Immature natural killer cell (primary cell): Measurements from ENCODE around the gene USP1. TPM values are rescaled to one million over a fixed set of nuclear protein-coding genes. Genes with fewer than 3 reads are reported as not detected.

ENCODE experiments used
- DNase-seq, 3 donors: peaks; one replicate each; pipeline ENCODE4 v3.0.0; 2022; ENCODE audit warnings: mixed read lengths in 1 of 3
- H3K27ac Mint-ChIP-seq, 6 donors: one replicate each; pipeline ENCODE4 v1.8.0; 2020; ENCODE audit warnings: mixed read lengths in 6 of 6, mild to moderate bottlenecking in 5 of 6, inconsistent platforms in 4 of 6, moderate library complexity in 3 of 6
- H3K27me3 Mint-ChIP-seq, 3 donors: one replicate each; pipeline ENCODE4 v1.8.0; 2020 to 2021; ENCODE audit warnings: low read depth in 3 of 3, mild to moderate bottlenecking in 3 of 3, mixed read lengths in 3 of 3, moderate library complexity in 3 of 3, inconsistent platforms in 1 of 3
- H3K36me3 Mint-ChIP-seq, 3 donors: one replicate each; pipeline ENCODE4 v1.8.0; 2020; ENCODE audit warnings: mixed read lengths in 3 of 3, inconsistent platforms in 2 of 3, mild to moderate bottlenecking in 2 of 3
- H3K4me1 Mint-ChIP-seq, 2 donors: one replicate each; pipeline ENCODE4 v1.8.0; 2020; ENCODE audit warnings: inconsistent platforms in 2 of 2, mild to moderate bottlenecking in 2 of 2, mixed read lengths in 2 of 2, moderate library complexity in 1 of 2
- H3K4me3 Mint-ChIP-seq, 5 donors: one replicate each; pipeline ENCODE4 v1.8.0; 2020; ENCODE audit warnings: mild to moderate bottlenecking in 5 of 5, mixed read lengths in 5 of 5, inconsistent platforms in 3 of 5, moderate library complexity in 3 of 5
- H3K9me3 Mint-ChIP-seq, 6 donors: one replicate each; pipeline ENCODE4 v1.8.0; 2020; ENCODE audit warnings: mild to moderate bottlenecking in 6 of 6, mixed read lengths in 6 of 6, inconsistent platforms in 4 of 6, moderate library complexity in 3 of 6
- polyA plus RNA-seq, 3 donors: library from polyadenylated mRNA; unstranded; fragments of 300-500 nt; fragmentation: Illumina TruSeq; gene quantifications; one replicate each; pipeline ENCODE4 v1.2.3, GENCODE V29; 2021

USP1 gene
- polyA plus RNA-seq, 3 donors from 2014 or later: 22.8 to 38.2 (median 24.4) TPM

GRCh38 chr1:62435231-62436038 lies 1.4 kb upstream of the USP1 start:
- peaks cover 36 to 40% of the 10 kb centered on the region in 2 donors for H3K4me1 Mint-ChIP-seq
- H3K4me3 Mint-ChIP-seq: peak overlapping the region; percentile 91 to 97 (median 96)
- H3K9me3 Mint-ChIP-seq: no peaks in the 10 kb centered on the region
- H3K27me3 Mint-ChIP-seq: peaks cover 14 to 16% (median 14%) of the 10 kb centered on the region in 3 donors
- no peaks in the 10 kb centered on the region for H3K36me3 Mint-ChIP-seq
- peak overlapping the region; percentile 95 to 99 (median 98) for H3K27ac Mint-ChIP-seq
- DNase-seq: no peak

GRCh38 chr1:62436039-62436465 lies 797 bp upstream of the USP1 start:
- Mint-ChIP-seq H3K4me3 (peak overlapping the region; percentile 91 to 97 (median 96)), H3K27ac (peak overlapping the region; percentile 95 to 99 (median 98)), H3K36me3 (peaks cover 0 to under 1% (median 0%) of the 10 kb centered on the region in 3 donors), H3K4me1 (peaks cover 41 to 46% of the 10 kb centered on the region in 2 donors), H3K27me3 (peaks cover 14 to 18% (median 14%) of the 10 kb centered on the region in 3 donors), H3K9me3 (no peaks in the 10 kb centered on the region)
- peak in 1 of 3 donors; percentile 99 for DNase-seq

- Mint-ChIP-seq H3K27me3 (peaks cover 14 to 18% (median 14%) of the 10 kb centered on the region in 3 donors), H3K4me3 (peak overlapping the region; percentile 91 to 97 (median 96)), H3K36me3 (peaks cover 6 to 11% (median 6%) of the 10 kb centered on the region in 3 donors), H3K9me3 (no peaks in the 10 kb centered on the region), H3K4me1 (peaks cover 45 to 57% of the 10 kb centered on the region in 2 donors), H3K27ac (peak overlapping the region; percentile 72 to 98 (median 90))
- DNase-seq: peak; percentile 37 to 47 (median 42)
These were observed 558 bp downstream of the USP1 start for GRCh38 chr1:62437273-62437940.

- DNase-seq: no peak
- Mint-ChIP-seq H3K4me1 (peaks cover 45 to 57% of the 10 kb centered on the region in 2 donors), H3K36me3 (peaks cover 6 to 11% (median 6%) of the 10 kb centered on the region in 3 donors), H3K9me3 (no peaks in the 10 kb centered on the region), H3K27me3 (peaks cover 14 to 18% (median 14%) of the 10 kb centered on the region in 3 donors), H3K27ac (peak overlapping the region; percentile 72 to 96 (median 87)), H3K4me3 (peak overlapping the region; percentile 81 to 97 (median 91))
These were observed 1.3 kb downstream of the USP1 start for GRCh38 chr1:62438163-62438562.

GRCh38 chr1:62439652-62440371 lies 3.0 kb downstream of the USP1 start:
- Mint-ChIP-seq H3K27ac (no peak overlapping the region), H3K9me3 (no peaks in the 10 kb centered on the region), H3K36me3 (peaks cover 9 to 16% (median 15%) of the 10 kb centered on the region in 3 donors), H3K27me3 (peaks cover 12 to 18% (median 14%) of the 10 kb centered on the region in 3 donors), H3K4me1 (peaks cover 46 to 62% of the 10 kb centered on the region in 2 donors), H3K4me3 (peak overlapping the region in 2 of 5 donors; percentile 20 to 91)
- DNase-seq: no peak

GRCh38 chr1:62444701-62445100 lies 7.9 kb downstream of the USP1 start:
- DNase-seq: no peak
- peaks cover 31 to 48% of the 10 kb centered on the region in 2 donors for H3K4me1 Mint-ChIP-seq
- no peak overlapping the region for H3K4me3 Mint-ChIP-seq
- peaks cover 31 to 47% (median 39%) of the 10 kb centered on the region in 3 donors for H3K36me3 Mint-ChIP-seq
- H3K27ac Mint-ChIP-seq: peak overlapping the region in 1 of 6 donors; percentile 84
- no peaks in the 10 kb centered on the region for H3K9me3 Mint-ChIP-seq
- H3K27me3 Mint-ChIP-seq: peaks cover 0 to 3% (median 0%) of the 10 kb centered on the region in 3 donors

- Mint-ChIP-seq H3K27me3 (peaks cover 0 to 1% (median 0%) of the 10 kb centered on the region in 3 donors), H3K4me3 (no peak overlapping the region), H3K4me1 (peaks cover 32 to 48% of the 10 kb centered on the region in 2 donors), H3K9me3 (no peaks in the 10 kb centered on the region), H3K27ac (peak overlapping the region in 4 of 6 donors; percentile 40 to 75 (median 53)), H3K36me3 (peaks cover 31 to 51% (median 33%) of the 10 kb centered on the region in 3 donors)
- no peak for DNase-seq
These were observed 11.5 kb downstream of the USP1 start for GRCh38 chr1:62448221-62448933.

GRCh38 chr1:62450301-62450700 lies 13.5 kb downstream of the USP1 start:
- Mint-ChIP-seq H3K4me1 (peaks cover 30 to 38% of the 10 kb centered on the region in 2 donors), H3K36me3 (peaks cover 25 to 40% (median 28%) of the 10 kb centered on the region in 3 donors)

GRCh38 chr1:62452951-62453350 lies 16.1 kb downstream of the USP1 start:
- Mint-ChIP-seq H3K27ac (peak overlapping the region in 2 of 6 donors; percentile 26 to 46), H3K4me3 (no peak overlapping the region), H3K4me1 (peaks cover 25 to 34% of the 10 kb centered on the region in 2 donors)

More at GRCh38 chr1:62450301-62450700, 13.5 kb downstream of the USP1 start:
- H3K9me3 Mint-ChIP-seq: no peaks in the 10 kb centered on the region
- peak overlapping the region; percentile 22 to 83 (median 66) for H3K27ac Mint-ChIP-seq
- DNase-seq: peak; percentile 34 to 41 (median 39)
- H3K27me3 Mint-ChIP-seq: peaks cover 0 to 3% (median 0%) of the 10 kb centered on the region in 3 donors
- H3K4me3 Mint-ChIP-seq: peak overlapping the region; percentile 57 to 80 (median 73)

GRCh38 chr1:62457955-62458354 lies 21.1 kb downstream of the USP1 start:
- Mint-ChIP-seq H3K36me3 (peaks cover 2% of the 10 kb centered on the region in 3 donors), H3K4me3 (no peak overlapping the region), H3K4me1 (no peaks in the 10 kb centered on the region), H3K9me3 (no peaks in the 10 kb centered on the region), H3K27me3 (peaks cover 0 to 3% (median 2%) of the 10 kb centered on the region in 3 donors), H3K27ac (peak overlapping the region in 1 of 6 donors; percentile 4)
- no peak for DNase-seq

More at GRCh38 chr1:62452951-62453350, 16.1 kb downstream of the USP1 start:
- Mint-ChIP-seq H3K9me3 (no peaks in the 10 kb centered on the region), H3K36me3 (peaks cover 12 to 21% (median 19%) of the 10 kb centered on the region in 3 donors), H3K27me3 (peaks cover 0 to 3% (median 2%) of the 10 kb centered on the region in 3 donors)
- no peak for DNase-seq

GRCh38 chr1:62462370-62462769 lies 25.5 kb downstream of the USP1 start:
- DNase-seq: no peak
- no peaks in the 10 kb centered on the region for H3K27me3 Mint-ChIP-seq
- no peaks in the 10 kb centered on the region for H3K9me3 Mint-ChIP-seq
- H3K4me1 Mint-ChIP-seq: no peaks in the 10 kb centered on the region
- H3K4me3 Mint-ChIP-seq: no peak overlapping the region
- H3K36me3 Mint-ChIP-seq: peaks cover 0 to 7% (median 4%) of the 10 kb centered on the region in 3 donors
- H3K27ac Mint-ChIP-seq: no peak overlapping the region

GRCh38 chr1:62467092-62467491 lies 30.2 kb downstream of the USP1 start:
- Mint-ChIP-seq H3K4me1 (no peaks in the 10 kb centered on the region), H3K27ac (no peak overlapping the region), H3K9me3 (peaks cover 0 to 1% (median 0%) of the 10 kb centered on the region in 6 donors), H3K27me3 (no peaks in the 10 kb centered on the region), H3K4me3 (no peak overlapping the region), H3K36me3 (peaks cover 9 to 24% (median 19%) of the 10 kb centered on the region in 3 donors)
- DNase-seq: no peak
